HG02623 (cell line): ENCODE measurements around the gene DUOX1.

Experiments used
- ATAC-seq: cut with Tn5 transposase; IDR thresholded peaks from one replicate; pipeline ENCODE4 v1.9.1; 2021; ENCODE audit warnings: moderate library complexity; ENCODE audit not compliant: unreplicated experiment

DUOX1 gene

DNA sequence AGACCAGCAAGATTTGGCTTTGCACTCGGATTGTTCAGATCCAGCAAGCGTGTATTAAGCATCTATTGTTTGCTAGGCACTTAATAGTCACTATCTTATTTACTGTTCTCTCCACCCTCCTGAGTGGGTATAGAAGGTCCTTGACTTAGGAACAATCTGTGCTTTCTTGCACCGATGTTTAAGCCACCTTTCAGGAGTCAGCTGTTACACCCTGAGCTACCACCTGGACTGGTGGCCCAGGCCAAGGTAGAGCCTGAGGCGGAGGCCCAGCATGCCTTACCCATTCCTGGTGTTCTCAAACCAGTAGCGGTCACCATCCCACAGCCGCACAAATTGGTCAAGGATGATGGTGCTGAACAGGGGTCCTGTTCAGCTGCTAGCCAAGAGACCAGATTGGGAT is 10.0 kb downstream of the DUOX1 start:
- ATAC-seq: no peak

DNA sequence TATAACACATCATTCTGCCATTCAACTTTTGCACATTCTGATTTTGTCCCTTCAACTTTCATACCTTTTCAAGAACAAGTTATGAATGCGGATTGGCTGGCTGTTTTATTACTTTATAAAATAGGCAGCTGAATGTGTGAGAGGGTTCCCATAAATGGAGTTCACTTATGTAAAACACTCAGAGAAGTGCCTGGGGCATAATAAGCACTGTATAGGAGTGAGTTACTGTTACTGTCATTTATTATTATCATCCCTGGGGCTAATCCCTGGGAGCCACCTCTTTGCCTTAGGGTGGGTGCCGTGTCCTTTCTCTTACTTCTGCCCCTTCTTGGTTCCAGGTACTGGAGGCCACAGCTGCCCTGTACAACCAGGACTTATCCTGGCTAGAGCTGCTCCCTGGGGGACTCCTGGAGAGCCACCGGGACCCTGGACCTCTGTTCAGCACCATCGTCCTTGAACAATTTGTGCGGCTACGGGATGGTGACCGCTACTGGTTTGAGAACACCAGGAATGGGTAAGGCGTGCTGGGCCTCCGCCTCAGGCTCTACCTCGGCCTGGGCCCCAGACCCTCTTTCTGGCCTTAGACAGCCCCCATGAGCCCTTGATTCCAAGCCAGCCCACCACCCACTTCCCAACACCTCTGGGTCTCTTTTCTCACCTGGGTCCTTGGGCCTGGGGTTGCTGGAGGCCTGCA is 10.9 kb downstream of the DUOX1 start:
- no peak for ATAC-seq

DNA sequence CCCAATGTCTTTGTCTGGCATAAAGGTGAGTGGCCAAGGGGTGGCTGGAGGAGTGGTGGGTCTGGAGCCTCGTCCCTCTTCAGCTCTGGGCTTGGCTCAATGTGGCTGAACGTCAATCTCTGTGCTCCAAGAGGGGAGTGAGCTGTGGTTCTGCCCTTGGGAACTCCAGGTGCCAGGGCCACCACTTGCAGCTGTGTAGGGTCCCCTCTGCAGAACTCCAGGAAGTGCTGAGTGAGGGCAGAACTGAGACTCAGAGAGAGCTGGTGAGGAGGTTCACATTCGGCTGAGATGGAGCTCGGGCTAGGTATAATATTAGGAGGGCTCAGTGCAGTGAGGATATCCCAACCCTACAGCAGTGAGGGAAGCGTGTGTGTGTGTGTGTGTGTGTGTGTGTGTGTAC is 11.6 kb downstream of the DUOX1 start:
- no peak for ATAC-seq

DNA sequence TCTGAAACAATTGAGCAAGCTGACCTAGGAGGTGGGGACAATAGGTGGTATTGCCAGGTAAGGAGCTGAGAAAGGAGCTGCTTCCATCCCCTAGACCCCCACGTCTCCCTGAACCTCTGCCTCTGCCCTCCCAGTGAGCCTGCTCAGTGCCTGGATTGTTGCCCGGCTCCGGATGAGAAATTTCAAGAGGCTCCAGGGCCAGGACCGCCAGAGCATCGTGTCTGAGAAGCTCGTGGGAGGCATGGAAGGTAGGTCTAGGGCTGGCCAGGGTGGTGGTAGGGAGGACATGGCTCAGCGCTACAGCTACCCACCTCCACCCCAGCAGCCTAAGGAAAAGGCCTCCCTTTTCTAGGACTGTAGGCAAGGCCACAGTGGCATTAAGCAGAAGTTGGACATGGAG is 13.3 kb downstream of the DUOX1 start:
- no peak for ATAC-seq

DNA sequence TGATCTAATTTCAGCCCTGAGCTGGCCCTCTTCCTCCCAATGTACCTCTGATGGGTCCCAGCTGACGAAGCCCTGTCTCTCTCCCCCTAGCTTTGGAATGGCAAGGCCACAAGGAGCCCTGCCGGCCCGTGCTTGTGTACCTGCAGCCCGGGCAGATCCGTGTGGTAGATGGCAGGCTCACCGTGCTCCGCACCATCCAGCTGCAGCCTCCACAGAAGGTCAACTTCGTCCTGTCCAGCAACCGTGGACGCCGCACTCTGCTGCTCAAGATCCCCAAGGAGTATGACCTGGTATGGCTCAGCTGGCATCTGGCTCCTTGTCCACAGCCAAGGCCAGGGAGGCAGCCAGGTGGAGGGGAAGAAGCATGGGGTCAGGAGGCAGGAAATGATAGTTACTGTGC is 14.2 kb downstream of the DUOX1 start:
- ATAC-seq: no peak

DNA sequence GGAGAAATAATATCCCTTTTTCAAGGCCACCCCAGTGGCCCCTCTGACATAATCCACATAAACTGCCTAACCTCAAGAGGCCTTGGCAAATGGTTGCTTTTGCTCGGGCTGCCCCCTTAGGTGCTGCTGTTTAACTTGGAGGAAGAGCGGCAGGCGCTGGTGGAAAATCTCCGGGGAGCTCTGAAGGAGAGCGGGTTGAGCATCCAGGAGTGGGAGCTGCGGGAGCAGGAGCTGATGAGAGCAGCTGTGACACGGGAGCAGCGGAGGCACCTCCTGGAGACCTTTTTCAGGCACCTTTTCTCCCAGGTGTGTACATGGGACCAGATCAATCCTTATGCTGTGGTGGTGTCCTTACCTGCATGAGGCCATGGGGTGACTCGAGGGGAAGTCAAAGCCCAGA is 15.0 kb downstream of the DUOX1 start:
- no peak for ATAC-seq

DNA sequence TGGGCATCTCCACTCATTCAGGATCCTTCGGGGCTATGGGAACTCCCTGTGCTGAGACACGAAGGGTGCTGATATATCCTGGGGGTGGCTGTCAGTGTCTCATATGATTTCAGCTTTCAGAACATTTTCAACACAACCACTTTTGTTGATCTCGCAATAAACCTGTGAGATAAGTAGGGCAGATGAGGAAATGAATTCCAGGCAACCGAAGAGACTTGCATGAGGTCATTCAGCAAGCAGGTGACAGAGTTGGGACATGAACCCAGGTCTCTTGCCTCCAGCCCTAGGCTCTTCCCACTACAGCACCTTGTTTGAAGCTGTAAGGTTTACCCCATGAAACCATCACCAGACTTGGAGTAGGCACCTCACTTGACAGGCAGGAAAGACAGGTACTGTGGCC is 16.6 kb downstream of the DUOX1 start:
- ATAC-seq: no peak

DNA sequence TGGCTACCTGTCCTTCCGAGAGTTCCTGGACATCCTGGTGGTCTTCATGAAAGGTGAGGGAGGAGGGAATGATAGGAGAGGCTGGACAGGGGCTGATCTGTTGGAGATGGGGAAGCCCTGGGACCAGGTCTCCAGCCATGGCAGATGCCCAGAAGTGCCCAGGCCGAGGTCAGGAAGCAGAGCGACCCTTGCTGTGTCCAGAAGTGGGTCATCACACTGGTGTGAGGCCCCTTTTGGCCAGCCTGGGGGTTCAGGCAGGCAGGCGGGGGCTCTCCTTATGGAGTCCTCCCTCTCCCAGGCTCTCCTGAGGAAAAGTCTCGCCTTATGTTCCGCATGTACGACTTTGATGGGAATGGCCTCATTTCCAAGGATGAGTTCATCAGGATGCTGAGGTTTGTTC is 17.8 kb downstream of the DUOX1 start:
- ATAC-seq: no peak

DNA sequence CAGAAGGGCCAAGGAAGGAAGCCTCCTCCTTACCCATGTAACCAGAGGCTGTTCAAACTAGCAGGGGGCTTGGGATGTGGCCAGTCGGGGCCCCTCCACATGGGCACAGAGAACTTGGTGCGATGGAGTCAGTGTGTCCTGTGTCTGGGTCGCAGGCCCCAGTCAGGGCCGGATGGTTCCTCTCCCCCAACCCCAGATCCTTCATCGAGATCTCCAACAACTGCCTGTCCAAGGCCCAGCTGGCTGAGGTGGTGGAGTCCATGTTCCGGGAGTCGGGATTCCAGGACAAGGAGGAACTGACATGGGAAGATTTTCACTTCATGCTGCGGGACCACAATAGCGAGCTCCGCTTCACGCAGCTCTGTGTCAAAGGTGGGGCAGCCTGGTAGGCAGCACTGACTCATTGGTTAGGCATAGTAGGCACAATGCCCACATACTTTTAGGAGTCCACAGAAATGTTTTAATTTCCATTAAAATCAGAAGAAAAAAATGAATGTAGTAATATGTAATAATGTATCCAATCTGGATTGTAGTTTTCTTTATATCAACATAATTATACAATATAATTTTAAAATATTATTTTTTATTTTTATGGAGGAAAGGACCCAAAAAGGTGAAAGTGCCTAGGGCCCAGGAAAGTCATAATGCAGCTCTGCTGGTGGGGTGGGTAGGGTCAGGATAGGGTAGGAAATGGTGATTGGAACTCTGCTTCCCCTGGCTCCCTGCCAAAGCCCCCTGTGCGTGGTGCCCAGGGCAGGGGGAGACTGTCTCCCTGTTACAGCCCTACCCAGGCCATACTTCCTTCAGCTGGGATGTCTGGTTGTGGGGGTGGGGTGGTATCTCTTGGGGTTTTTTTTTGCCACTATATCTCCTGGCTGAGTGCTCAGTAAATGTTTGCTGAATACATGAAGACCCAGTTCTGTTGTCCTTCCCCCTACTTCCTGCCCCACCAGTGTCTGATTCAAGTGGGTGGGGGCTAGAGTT is 18.6 kb downstream of the DUOX1 start:
- ATAC-seq: no peak

DNA sequence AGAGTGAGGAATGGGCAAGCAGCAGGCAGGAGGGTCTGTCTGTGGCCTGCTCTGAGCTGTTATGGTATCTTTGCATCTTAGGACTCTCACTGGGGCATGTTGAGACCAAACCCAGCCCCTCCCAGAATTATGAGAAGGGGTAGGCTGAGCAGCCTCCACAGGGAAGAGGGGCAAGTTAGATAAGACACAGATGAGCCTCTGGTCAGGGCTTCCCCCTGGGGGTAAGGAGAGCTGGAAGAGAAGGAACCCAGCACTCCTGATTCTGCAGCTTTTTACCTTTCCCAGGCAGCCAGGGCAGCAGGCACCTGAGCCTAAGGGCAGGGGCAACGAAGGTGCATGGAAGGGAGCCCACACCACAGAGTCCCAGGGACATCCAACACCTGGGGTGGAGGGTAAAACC is 19.3 kb downstream of the DUOX1 start:
- no peak for ATAC-seq

DNA sequence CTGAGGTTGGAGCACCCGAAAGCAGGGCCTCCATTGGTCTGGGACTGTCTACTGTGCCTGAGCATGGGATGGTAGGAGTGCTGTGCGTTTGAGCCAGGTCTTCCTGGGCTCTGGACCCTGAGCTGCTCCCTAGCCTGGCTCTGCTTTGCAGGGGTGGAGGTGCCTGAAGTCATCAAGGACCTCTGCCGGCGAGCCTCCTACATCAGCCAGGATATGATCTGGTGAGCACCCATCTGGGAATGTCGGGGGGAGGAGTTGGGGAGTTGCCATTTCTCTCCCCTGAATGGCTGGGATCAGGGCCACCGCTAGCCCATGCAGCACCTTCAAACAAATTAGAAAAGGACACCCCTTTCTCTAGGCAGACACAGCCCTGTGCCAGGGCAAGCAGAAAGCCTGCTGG is 20.7 kb downstream of the DUOX1 start:
- no peak for ATAC-seq

DNA sequence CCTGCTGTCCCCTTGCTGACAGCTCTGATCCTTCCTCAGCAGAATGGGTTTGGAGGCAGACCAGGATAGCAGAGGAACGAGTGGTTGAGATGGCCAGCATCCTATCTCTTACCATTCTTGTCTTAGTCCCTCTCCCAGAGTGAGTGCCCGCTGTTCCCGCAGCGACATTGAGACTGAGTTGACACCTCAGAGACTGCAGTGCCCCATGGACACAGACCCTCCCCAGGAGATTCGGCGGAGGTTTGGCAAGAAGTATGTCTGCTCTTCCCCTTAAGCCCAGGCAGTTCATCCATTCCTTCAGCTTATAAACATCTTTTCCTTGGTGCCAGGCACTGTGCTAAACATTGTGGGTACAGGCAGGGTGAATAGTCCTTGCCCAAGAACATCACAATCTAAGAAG is 21.2 kb downstream of the DUOX1 start:
- no peak for ATAC-seq

DNA sequence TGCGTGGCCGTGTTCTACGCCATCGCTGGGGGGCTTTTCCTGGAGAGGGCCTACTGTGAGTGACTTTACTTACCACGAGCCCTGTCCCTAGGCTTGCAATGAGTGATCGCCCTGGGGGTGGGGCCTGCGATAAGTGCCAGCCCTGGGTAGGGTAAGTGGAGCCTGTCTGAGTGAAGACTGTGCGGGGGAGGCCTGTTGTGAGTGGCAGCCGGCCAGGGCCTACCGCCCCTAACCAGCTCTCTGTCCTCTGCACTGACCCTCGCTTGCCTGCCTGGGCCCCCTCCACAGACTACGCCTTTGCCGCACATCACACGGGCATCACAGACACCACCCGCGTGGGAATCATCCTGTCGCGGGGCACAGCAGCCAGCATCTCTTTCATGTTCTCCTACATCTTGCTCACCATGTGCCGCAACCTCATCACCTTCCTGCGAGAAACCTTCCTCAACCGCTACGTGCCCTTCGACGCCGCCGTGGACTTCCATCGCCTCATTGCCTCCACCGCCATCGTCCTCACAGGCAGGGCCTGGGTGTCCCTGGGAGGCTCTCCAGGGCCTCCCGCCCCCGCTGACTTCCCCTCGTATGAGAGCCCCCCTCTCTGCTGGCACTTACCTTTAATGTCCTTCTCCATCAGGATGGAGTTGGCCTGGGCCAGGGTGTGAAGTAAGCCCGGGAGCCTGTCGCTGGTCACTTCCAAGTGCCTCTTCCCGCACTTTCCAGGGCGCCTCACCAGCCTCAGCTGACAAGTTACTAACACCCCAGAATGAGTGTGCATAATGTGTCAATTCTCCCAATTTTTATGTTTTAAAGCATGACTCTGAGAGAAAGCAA is 22.4 kb downstream of the DUOX1 start:
- no peak for ATAC-seq

DNA sequence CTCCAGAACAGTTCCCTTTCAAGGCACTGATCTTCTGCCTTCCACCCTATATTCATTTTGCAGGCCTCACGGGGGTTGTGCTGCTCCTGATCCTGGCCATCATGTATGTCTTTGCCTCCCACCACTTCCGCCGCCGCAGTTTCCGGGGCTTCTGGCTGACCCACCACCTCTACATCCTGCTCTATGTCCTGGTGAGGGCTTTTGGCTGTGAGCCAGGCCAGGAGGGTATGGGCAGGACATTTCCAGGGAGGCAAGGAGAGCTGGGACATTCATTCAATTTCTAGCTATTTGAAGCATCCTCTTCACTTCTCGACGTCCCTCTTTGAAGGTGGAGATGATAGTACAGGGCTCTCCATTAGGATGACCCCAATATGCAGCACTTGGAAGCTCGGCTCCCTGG is 25.9 kb downstream of the DUOX1 start:
- no peak for ATAC-seq

DNA sequence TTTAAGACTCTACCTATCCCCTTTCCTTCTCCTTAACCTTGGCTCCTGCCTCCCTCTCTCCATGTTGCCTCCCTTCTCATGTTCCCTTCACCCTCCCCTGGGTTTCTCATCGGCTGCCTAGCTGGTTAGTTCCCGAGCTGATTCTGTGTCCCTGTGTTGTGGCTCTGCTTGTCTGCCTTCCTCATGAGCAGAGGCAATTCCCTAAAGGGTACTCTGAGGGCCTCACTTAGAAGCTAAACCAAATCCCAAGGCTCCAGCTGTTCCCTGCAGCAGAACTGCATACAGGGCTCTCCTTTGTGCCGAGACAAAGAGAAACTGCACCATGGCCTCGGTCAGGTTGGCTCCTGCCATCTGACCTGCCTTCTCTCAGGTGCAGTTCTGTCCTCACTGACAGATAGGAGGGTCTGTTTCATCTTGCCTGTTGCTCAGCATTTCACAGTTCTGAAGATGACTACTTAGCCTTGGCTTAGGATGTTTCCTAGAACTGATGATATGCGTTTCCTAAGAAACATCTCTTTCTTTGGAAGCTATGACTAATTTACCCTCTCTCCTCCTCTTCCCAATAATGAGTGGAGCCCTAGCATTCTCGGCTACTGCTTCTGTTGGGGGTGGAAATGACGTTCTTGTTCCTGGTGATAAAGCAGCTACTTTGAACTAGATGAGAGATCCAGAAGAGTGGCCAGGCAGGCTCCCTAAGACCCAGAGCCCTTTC is 27.1 kb downstream of the DUOX1 start:
- ATAC-seq: no peak

DNA sequence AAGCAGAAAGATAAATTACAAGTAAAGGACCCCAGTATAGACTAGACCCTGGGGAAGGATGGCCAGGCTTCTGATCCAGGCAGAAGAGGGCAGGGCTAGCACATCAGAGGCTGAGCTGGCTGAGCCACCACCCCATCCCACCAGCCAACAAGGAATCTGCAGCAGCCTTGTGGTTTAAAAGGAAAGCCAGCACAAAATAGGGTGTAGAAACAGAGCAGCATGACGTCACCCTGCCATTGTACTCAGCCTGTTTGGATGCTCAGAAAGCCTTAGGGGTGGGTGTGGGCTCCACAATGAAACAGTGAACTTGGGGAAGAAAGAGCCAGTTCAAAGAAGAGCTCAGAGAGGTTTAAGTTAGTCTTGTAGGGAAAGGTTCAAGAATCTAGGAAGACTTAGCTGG is 28.2 kb downstream of the DUOX1 start:
- ATAC-seq: no peak

DNA sequence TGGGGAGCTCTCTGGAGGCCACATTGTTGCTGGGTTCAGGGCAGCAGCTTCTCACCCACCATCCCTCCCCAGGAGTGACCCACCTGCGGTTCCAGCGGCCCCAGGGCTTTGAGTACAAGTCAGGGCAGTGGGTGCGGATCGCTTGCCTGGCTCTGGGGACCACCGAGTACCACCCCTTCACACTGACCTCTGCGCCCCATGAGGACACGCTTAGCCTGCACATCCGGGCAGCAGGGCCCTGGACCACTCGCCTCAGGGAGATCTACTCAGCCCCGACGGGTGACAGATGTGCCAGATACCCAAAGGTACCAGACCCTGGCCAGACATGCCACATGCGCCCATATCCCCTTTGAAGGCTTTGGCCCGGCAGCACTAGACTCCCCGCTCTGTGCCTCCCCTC is 31.9 kb downstream of the DUOX1 start:
- ATAC-seq: no peak

DNA sequence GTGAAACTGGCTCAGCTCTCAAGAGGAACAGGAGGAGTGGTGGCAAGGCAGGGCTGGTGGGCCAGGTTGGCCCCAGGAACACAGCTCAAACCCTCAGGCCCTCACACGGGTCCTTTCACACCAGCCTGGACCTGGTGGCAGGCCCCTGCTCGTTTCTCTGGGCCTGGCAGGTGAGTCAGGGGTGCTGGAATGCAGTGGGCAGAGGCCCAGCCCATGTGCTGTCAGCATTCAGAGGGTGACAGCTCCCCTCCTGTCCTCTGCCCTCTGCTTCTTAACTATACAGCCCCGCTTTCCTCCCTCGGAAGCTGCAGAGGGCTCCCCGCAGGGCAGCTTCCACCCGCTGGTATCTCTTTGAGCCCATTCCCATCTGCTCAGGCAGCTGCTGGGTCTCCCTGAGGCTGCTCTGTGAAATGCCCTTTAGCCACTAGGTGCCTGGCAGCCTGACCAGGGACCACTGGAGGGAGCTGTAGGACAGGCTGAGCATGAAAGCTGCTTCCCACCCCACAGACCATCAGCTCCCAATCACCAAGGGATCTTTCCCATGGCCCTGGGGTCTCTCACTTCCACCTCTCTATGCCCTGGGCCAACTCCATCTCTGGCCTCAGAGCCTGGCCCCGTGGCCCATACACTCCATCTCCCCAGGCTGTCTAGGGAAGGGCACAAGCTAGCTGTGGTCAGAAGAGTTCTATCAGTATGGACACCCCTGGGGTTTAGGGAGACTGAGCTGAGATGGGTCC is 33.1 kb downstream of the DUOX1 start:
- no peak for ATAC-seq

DNA sequence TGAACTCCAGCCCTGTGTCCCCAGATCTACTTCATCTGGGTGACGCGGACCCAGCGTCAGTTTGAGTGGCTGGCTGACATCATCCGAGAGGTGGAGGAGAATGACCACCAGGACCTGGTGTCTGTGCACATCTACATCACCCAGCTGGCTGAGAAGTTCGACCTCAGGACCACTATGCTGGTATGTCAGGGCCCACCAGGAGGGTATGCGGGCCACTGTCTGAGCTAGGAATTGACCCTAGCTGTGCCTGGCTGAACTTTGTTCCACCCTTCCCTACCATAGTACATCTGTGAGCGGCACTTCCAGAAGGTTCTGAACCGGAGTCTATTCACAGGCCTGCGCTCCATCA is 33.7 kb downstream of the DUOX1 start:
- ATAC-seq: no peak

DNA sequence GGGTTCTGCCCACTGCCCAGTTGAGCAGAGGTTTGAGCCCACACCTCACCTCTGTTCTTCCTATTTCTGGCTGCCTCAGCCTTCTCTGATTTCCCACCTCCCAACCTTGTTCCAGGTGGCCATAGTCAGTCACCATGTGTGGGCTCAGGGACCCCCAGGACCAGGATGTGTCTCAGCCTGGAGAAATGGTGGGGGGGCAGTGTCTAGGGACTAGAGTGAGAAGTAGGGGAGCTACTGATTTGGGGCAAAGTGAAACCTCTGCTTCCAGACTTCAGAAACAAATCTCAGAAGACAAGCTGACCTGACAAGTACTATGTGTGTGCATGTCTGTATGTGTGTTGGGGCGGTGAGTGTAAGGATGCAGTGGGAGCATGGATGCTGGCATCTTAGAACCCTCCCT is 35.1 kb downstream of the DUOX1 start:
- no peak for ATAC-seq
